ENCODE data around the gene SAMSN1. TPM values are rescaled to one million over a fixed set of nuclear protein-coding genes. Genes with fewer than 3 reads are reported as not detected.

Gene SAMSN1
- total RNA-seq, 4 donors from 2014 or later: 1.3 to 7.4 (median 1.9) TPM

DNA sequence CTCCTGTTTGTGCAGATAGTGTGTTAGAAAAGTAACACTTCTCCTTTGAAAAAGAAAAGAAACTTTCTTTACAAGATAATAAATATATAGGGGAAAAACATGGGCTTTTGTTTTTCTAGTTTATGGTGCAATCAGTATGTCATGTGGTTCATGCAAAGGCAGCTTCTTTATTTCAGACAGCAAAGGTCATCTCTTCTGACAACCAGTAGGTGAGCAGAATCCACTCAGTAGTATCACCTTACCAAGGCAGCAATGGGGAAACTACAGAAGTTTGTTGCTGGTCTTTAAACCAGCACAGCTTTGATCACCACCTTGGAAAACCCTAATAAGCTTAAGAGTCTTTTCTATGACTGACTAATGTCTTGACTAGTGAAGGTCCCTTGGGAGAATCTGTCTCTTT lies 13.0 kb upstream of the SAMSN1 start:
- TF ChIP-seq, protein P1, sequence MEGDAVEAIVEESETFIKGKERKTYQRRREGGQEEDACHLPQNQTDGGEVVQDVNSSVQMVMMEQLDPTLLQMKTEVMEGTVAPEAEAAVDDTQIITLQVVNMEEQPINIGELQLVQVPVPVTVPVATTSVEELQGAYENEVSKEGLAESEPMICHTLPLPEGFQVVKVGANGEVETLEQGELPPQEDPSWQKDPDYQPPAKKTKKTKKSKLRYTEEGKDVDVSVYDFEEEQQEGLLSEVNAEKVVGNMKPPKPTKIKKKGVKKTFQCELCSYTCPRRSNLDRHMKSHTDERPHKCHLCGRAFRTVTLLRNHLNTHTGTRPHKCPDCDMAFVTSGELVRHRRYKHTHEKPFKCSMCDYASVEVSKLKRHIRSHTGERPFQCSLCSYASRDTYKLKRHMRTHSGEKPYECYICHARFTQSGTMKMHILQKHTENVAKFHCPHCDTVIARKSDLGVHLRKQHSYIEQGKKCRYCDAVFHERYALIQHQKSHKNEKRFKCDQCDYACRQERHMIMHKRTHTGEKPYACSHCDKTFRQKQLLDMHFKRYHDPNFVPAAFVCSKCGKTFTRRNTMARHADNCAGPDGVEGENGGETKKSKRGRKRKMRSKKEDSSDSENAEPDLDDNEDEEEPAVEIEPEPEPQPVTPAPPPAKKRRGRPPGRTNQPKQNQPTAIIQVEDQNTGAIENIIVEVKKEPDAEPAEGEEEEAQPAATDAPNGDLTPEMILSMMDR (IDR thresholded peaks at IDR 0.05): no peak
- no peak for TF ChIP-seq POLR2A (IDR thresholded peaks at IDR 0.05)
- Histone ChIP-seq H3K27me3 (no peaks in the 10 kb centered on the region), H3K27ac (no peak overlapping the region), H3K4me1 (no peaks in the 10 kb centered on the region), H3K4me3 (replicated peaks in 1 of 3) (no peak overlapping the region), H3K36me3 (no peaks in the 10 kb centered on the region), H3K9me3 (no peaks in the 10 kb centered on the region)
- intact Hi-C loops (cut with DNase I): no loop called here
- DNase-seq: no peak

DNA sequence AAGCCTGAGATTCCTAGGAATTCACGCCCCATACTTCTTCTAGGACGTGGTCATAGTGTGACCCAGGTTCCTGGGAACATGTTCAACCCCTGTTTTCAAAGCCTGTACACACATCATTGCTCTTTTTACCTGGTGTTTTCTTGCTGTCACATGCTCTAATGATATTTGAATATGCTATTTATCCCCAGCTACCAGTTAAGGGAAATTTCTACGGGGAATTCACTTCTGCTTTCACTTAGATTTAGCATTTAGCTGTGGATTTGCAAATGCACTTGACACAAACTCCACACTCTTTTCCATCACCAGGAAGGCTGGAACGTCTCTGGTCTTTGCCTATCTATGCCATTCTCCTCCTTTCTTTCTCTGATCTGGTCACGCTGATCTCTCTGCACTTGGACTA lies 11.3 kb upstream of the SAMSN1 start:
- no peak overlapping the region for H3K27ac ChIP-seq
- no peaks in the 10 kb centered on the region for H3K9me3 ChIP-seq
- intact Hi-C loops (cut with DNase I): no loop called here
- no peak overlapping the region for H3K4me3 ChIP-seq (replicated peaks in 1 of 3)
- no peak for DNase-seq
- no peaks in the 10 kb centered on the region for H3K36me3 ChIP-seq
- TF ChIP-seq POLR2A (IDR thresholded peaks at IDR 0.05): no peak
- TF ChIP-seq, protein P1 (IDR thresholded peaks at IDR 0.05): no peak
- WGBS, 2 donors: 78 to 84% methylated on average over 5 of the region's 5 CpGs
- no peaks in the 10 kb centered on the region for H3K4me1 ChIP-seq
- no peaks in the 10 kb centered on the region for H3K27me3 ChIP-seq

DNA sequence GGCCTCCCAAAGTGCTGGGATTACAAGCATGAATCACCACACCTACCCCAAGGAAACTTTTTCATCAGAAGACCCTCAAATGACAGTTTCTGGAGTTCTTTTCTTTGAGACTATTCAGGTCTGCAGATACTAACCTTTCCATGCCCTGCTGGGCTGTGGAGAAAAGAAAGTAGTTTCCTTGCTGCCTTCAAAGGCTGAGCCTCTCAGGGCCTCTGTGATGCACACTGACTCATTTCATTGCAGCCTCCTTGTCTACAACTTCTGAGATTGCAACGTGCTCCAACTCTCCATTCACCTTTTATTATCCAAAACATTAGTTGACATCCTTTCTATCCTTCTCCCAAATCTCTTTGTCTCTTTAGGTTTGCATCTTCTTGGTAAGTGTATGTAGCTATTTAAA lies 8.8 kb upstream of the SAMSN1 start:
- TF ChIP-seq, protein P1 (IDR thresholded peaks at IDR 0.05): no peak
- TF ChIP-seq POLR2A (IDR thresholded peaks at IDR 0.05): no peak
- WGBS, 2 donors: 67 to 72% methylated on average over 1 of the region's 1 CpG

DNA sequence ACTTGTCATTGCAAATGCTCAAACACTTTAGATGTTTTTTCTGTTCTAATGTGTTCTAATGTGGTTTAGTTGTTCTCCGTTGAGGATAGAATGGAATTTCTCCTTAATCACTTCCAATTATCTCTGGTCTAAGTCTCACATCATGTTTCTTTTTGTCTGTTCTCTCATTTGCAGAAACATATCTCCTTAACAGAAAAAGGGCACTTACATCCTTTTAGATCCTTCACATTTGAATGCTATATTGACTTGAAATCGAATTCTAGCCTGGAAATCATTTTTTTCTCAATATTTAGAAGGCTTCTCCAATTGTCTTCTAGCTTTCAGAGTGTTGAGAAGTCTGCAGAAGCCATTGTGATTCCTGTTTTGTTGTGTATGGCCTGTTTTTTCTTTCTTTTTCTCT lies 7.3 kb upstream of the SAMSN1 start:
- no peaks in the 10 kb centered on the region for H3K27me3 ChIP-seq
- 68 to 74% methylated on average over 2 of the region's 2 CpGs for WGBS, 2 donors
- H3K9me3 ChIP-seq: no peaks in the 10 kb centered on the region
- no peaks in the 10 kb centered on the region for H3K4me1 ChIP-seq
- intact Hi-C loops (cut with DNase I): no loop called here
- no peak overlapping the region for H3K4me3 ChIP-seq (replicated peaks in 1 of 3)
- TF ChIP-seq, protein P1 (IDR thresholded peaks at IDR 0.05): no peak
- no peak for TF ChIP-seq POLR2A (IDR thresholded peaks at IDR 0.05)
- DNase-seq: no peak
- no peak overlapping the region for H3K27ac ChIP-seq
- H3K36me3 ChIP-seq: no peaks in the 10 kb centered on the region

More for the DNA sequence above, 8.8 kb upstream of the SAMSN1 start:
- Histone ChIP-seq H3K4me3 (replicated peaks in 1 of 3) (no peak overlapping the region), H3K4me1 (no peaks in the 10 kb centered on the region), H3K36me3 (no peaks in the 10 kb centered on the region), H3K27ac (no peak overlapping the region), H3K9me3 (no peaks in the 10 kb centered on the region), H3K27me3 (no peaks in the 10 kb centered on the region)
- no peak for DNase-seq
- intact Hi-C loops (cut with DNase I): no loop called here

DNA sequence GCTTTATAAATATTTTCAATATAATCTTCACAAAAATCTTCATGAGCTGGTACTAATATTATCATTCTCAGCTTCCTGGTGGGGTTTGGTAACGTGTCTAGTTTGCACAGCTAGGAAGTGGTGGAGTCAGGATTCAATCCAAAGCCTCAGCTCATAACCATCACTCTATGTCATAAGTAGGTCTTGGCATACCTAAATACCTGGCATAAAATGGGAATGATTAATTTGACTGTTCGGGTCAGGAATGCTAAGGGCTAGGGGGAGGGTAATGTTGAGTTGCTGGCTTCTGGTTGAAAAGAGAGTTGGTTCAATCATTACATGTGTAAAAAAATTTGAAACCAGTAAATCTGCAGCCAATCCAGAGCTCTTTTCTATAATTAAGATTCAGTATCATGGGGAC lies 5.6 kb upstream of the SAMSN1 start:
- Histone ChIP-seq H3K4me1 (no peaks in the 10 kb centered on the region), H3K36me3 (no peaks in the 10 kb centered on the region), H3K27ac (no peak overlapping the region), H3K4me3 (replicated peaks in 1 of 3) (no peak overlapping the region), H3K27me3 (no peaks in the 10 kb centered on the region), H3K9me3 (no peaks in the 10 kb centered on the region)
- TF ChIP-seq, protein P1 (IDR thresholded peaks at IDR 0.05): no peak
- no peak for TF ChIP-seq POLR2A (IDR thresholded peaks at IDR 0.05)
- intact Hi-C loops (cut with DNase I): no loop called here
- 81 to 86% methylated on average over 2 of the region's 2 CpGs for WGBS, 2 donors
- DNase-seq: no peak
